Measurements from ENCODE around the gene SLC29A3. TPM values are rescaled to one million over a fixed set of nuclear protein-coding genes. Genes with fewer than 3 reads are reported as not detected.

The SLC29A3 gene
- total and polyA plus RNA-seq, 2 of the 8 experiments (the other 6 are each of a cell fraction or from before 2014, with no cell fraction given), result 14.0 to 24.6 TPM

DNA sequence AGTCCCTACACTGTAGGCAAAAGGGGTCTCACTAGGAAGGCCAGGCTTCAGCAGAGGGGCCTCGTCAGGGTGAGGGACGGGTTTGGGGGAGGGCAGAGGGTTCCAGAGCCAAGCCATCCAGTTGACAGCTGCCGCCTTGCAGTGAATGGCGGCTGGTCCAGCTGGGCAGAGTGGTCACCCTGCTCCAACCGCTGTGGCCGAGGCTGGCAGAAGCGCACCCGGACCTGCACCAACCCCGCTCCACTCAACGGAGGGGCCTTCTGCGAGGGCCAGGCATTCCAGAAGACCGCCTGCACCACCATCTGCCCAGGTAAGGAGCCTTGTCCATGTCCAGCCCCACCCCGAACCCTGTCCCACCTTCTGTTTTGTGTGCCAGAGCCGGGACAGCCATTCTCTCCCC, 31.6 kb upstream of the SLC29A3 start:
- H3K79me2 ChIP-seq (ENCODE audit: control insufficient read depth in 1 of 2, insufficient read depth in 2 of 2, low read length in 2 of 2), result no peaks in the 10 kb centered on the region
- H2BK120ac ChIP-seq (replicated peaks; ENCODE audit: low read depth, low read length), result no peak overlapping the region
- H4K5ac ChIP-seq (ENCODE audit: insufficient read length, low read depth, low read length), result no peak overlapping the region
- no peak overlapping the region for H3K56ac ChIP-seq (replicated peaks; ENCODE audit: insufficient read length, low read depth, low read length)
- H3K9ac ChIP-seq (replicated peaks in 1 of 4; ENCODE audit: extremely low read depth in 1 of 4, low read depth in 3 of 4, low read length in 3 of 4), result no peak overlapping the region
- no peak overlapping the region for H2BK5ac ChIP-seq (ENCODE audit: low read depth, low read length)
- no peaks in the 10 kb centered on the region for H3K27me3 ChIP-seq (replicated peaks in 1 of 4; ENCODE audit: control insufficient read depth in 3 of 4, extremely low read depth in 1 of 4, insufficient read depth in 3 of 4, low read length in 3 of 4)
- no peak overlapping the region for H3K27ac ChIP-seq (ENCODE audit: low read depth, low read length)
- no peak overlapping the region for H2AFZ ChIP-seq (ENCODE audit: low read length)
- no peak overlapping the region for H2AK5ac ChIP-seq (ENCODE audit: low read depth, low read length)
- 82% methylated on average over 14 of the region's 14 CpGs; no CpG with 5 or more reads in 1 of the 2 experiments for WGBS, 2 experiments (ENCODE audit: extremely low coverage in 1 of 2, insufficient coverage in 1 of 2, insufficient read length in 1 of 2, insufficient replicate concordance in 2 of 2, low coverage in 1 of 2, low lambda C conversion rate in 2 of 2, missing lambda C conversion rate in 1 of 2)
- DNase-seq (ENCODE audit: low read depth in 1 of 2, low spot score in 2 of 2) (no peak), FAIRE-seq (no peak)
- H3K79me1 ChIP-seq (ENCODE audit: low read depth, low read length), result 0 out of 2 replicates have a peak, but pooled peaks cover 3% of the 10 kb centered on the region
- H3K18ac ChIP-seq (ENCODE audit: extremely low read depth, low read length), result no peak overlapping the region
- H3K4me2 ChIP-seq (ENCODE audit: insufficient read depth in 1 of 2, low read depth in 2 of 2, low read length in 2 of 2), result no peak overlapping the region
- POLR2A ChIA-PET (ENCODE audit: partially characterized antibody), result no interaction called here
- H2BK15ac ChIP-seq (ENCODE audit: low read length), result no peak overlapping the region
- no peaks in the 10 kb centered on the region for H3K4me1 ChIP-seq (replicated peaks in 1 of 4; ENCODE audit: control insufficient read depth in 3 of 4, insufficient read depth in 4 of 4, low read length in 3 of 4)
- H3K14ac ChIP-seq (ENCODE audit: insufficient read length), result no peak overlapping the region
- peaks cover 2 to 11% of the 10 kb centered on the region in 2 experiments for H4K20me1 ChIP-seq (replicated peaks in 1 of 2; ENCODE audit: control insufficient read depth in 1 of 2, insufficient read depth in 2 of 2, low read length in 2 of 2)
- H3K4ac ChIP-seq (replicated peaks; ENCODE audit: insufficient read length, low read depth, low read length), result no peak overlapping the region
- CTCF ChIA-PET (ENCODE audit: partially characterized antibody), result interaction anchor here (0.6 to 11.2 kb wide), 4 partner anchors 16 to 383 kb away, joined by 3 to 175 read pairs (median 26); no protein-coding TSS in a partner anchor
- H2BK20ac ChIP-seq (ENCODE audit: low read length), result no peak overlapping the region
- no peak overlapping the region for H2BK12ac ChIP-seq (ENCODE audit: low read depth, low read length)
- H4K8ac ChIP-seq (ENCODE audit: extremely low read depth, insufficient read depth, low read length), result no peak overlapping the region; the same call in 1 of the 2 replicates
- H3K23ac ChIP-seq (ENCODE audit: insufficient read length), result no peak overlapping the region
- no peaks in the 10 kb centered on the region for H3K9me3 ChIP-seq (ENCODE audit: insufficient read depth in 2 of 2, low read depth in 1 of 2, low read length in 1 of 2)
- no peaks in the 10 kb centered on the region for H3K23me2 ChIP-seq (ENCODE audit: low read depth, low read length)
- peaks cover 9 to 28% (median 18%) of the 10 kb centered on the region in 4 experiments; a peak in 7 of 8 replicates for H3K36me3 ChIP-seq (ENCODE audit: control insufficient read depth in 2 of 4, insufficient read depth in 4 of 4, low read length in 3 of 4)
- no peak overlapping the region for H3K4me3 ChIP-seq (ENCODE audit: extremely low read depth in 1 of 4, insufficient read depth in 2 of 4, low read depth in 3 of 4, low read length in 4 of 4)
- no peak overlapping the region for H4K91ac ChIP-seq (replicated peaks; ENCODE audit: insufficient read length, low read length)
- no peak for TF ChIP-seq POLR2AphosphoS5 (IDR thresholded peaks at IDR 0.05; ENCODE audit: low read depth, low read length)
- no peak for TF ChIP-seq SP2 (IDR thresholded peaks at IDR 0.05; ENCODE audit: low read length)
- no peak for TF ChIP-seq BACH1 (IDR thresholded peaks at IDR 0.05; ENCODE audit: low read length)
- no peak for TF ChIP-seq TAF1 (IDR thresholded peaks at IDR 0.05; ENCODE audit: low read depth, low read length)
- no peak for TF ChIP-seq SP1 (IDR thresholded peaks at IDR 0.05; ENCODE audit: low read depth, low read length)
- no peak for TF ChIP-seq CTBP2 (IDR thresholded peaks at IDR 0.05; ENCODE audit: borderline replicate concordance, insufficient read depth, insufficient read length, low read length)
- TF ChIP-seq, protein P1, sequence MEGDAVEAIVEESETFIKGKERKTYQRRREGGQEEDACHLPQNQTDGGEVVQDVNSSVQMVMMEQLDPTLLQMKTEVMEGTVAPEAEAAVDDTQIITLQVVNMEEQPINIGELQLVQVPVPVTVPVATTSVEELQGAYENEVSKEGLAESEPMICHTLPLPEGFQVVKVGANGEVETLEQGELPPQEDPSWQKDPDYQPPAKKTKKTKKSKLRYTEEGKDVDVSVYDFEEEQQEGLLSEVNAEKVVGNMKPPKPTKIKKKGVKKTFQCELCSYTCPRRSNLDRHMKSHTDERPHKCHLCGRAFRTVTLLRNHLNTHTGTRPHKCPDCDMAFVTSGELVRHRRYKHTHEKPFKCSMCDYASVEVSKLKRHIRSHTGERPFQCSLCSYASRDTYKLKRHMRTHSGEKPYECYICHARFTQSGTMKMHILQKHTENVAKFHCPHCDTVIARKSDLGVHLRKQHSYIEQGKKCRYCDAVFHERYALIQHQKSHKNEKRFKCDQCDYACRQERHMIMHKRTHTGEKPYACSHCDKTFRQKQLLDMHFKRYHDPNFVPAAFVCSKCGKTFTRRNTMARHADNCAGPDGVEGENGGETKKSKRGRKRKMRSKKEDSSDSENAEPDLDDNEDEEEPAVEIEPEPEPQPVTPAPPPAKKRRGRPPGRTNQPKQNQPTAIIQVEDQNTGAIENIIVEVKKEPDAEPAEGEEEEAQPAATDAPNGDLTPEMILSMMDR (IDR thresholded peaks at IDR 0.05; ENCODE audit: control extremely low read depth in 1 of 3, insufficient read depth in 1 of 3, low read depth in 1 of 3, low read length in 3 of 3), result no peak
- TF ChIP-seq SAP30 (IDR thresholded peaks at IDR 0.05; ENCODE audit: insufficient read depth, insufficient replicate concordance, low read length), result no peak
- no peak for TF ChIP-seq FOSL1 (IDR thresholded peaks at IDR 0.05; ENCODE audit: insufficient read depth, low read depth, low read length)
- no peak for TF ChIP-seq NRF1 (IDR thresholded peaks at IDR 0.05; ENCODE audit: low read depth, low read length)
- TF ChIP-seq, protein P2, sequence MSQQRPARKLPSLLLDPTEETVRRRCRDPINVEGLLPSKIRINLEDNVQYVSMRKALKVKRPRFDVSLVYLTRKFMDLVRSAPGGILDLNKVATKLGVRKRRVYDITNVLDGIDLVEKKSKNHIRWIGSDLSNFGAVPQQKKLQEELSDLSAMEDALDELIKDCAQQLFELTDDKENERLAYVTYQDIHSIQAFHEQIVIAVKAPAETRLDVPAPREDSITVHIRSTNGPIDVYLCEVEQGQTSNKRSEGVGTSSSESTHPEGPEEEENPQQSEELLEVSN (IDR thresholded peaks at IDR 0.05), result no peak
- TF ChIP-seq POLR2A (IDR thresholded peaks at IDR 0.05; ENCODE audit: control extremely low read depth in 1 of 2, low read depth in 2 of 2, low read length in 2 of 2), result no peak

Data from H1 (cell line).